HCT116 (cell line): Measurements from ENCODE around the gene SNX2.

Experiments
- CTCF ChIP-seq, 3 experiments: fragments of 200-600 bp in 1 of 3; sonication (generic) in 1 of 3; IDR thresholded peaks in 2 of 3; conservative IDR thresholded peaks in 1 of 3; 2 replicates each; pipeline ENCODE4 v1.5.1; 2012 to 2017; ENCODE audit warnings: low read depth in 2 of 3, low read length in 2 of 3, antibody characterized with exemption in 1 of 3, borderline replicate concordance in 1 of 3, control low read depth in 1 of 3, mild to moderate bottlenecking in 1 of 3, mixed read lengths in 1 of 3, mixed run types in 1 of 3, moderate library complexity in 1 of 3; ENCODE audit not compliant: insufficient read depth in 1 of 3
- EZH2 ChIP-seq: fragments of 200-600 bp; sonication (generic); IDR thresholded peaks from 2 replicates; pipeline ENCODE4 v1.6.1; 2017; ENCODE audit warnings: antibody characterized with exemption, mixed run types
- EZH2phosphoT487 ChIP-seq: fragments of 200-600 bp; IDR thresholded peaks from 2 replicates; pipeline ENCODE4 v1.6.1; 2018; ENCODE audit warnings: antibody characterized with exemption, borderline replicate concordance
- POLR2A ChIP-seq: IDR thresholded peaks from 2 replicates; pipeline ENCODE4 v1.7.0; 2011; ENCODE audit warnings: borderline replicate concordance; ENCODE audit not compliant: insufficient read depth, insufficient read length; ENCODE audit errors: extremely low read depth

DNA sequence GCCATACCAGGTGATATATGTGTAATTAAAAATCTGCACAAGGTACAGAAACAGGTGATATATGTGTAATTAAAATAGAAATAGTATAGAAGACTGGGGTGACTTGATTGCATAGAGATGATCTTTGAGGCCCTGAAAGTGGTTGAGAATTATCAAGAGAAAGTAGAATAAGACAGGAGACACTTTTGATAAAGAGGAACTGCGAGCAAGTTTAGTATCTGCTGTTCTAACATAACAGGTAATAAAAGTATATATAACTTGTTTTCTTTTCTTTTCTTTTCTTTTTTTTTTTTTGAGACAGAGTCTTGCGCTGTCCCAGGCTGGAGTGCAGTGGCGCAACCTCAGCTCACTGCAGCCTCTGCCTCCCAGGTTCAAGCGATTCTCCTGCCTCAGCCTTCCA is 5.4 kb downstream of the SNX2 start:
- no peak for TF ChIP-seq POLR2A
- no peak for TF ChIP-seq CTCF (IDR thresholded peaks at IDR 0.05 in 2 of 3, conservative IDR thresholded peaks at IDR 0.05 in 1 of 3; ENCODE audit: borderline replicate concordance in 1 of 3, insufficient read depth in 1 of 3, low read depth in 2 of 3, low read length in 2 of 3)
- no peak for TF ChIP-seq EZH2
- no peak for TF ChIP-seq EZH2phosphoT487
